ENCODE measurements around the gene PRKAR1A.

- no peak for TF ChIP-seq CTCF (IDR thresholded peaks at IDR 0.05; ENCODE audit: low read depth, low read length, poor library complexity, severe bottlenecking)
- TF ChIP-seq EZH2phosphoT487 (IDR thresholded peaks at IDR 0.05; ENCODE audit: borderline replicate concordance, low read length), result no peak
These were observed 86.9 kb downstream of the PRKAR1A start for GRCh38 chr17:68599091-68599490.

Data from DOHH2 (cell line).